Aorta (tissue), 5 donors: ENCODE results near the gene FAM53A. TPM values are rescaled to one million over a fixed set of nuclear protein-coding genes. Genes with fewer than 3 reads are reported as not detected.

Experiments
- ATAC-seq: fragments of 200-7000 bp; cut with Tn5 transposase; one replicate; pipeline ENCODE4 v1.9.1; 2022; ENCODE audit warnings: moderate library complexity; ENCODE audit not compliant: low FRiP score
- DNase-seq, 2 donors: peaks; one replicate each; pipeline ENCODE4 v3.0.0-alpha.2; 2020
- H3K27ac ChIP-seq, 2 donors: one replicate each; pipeline ENCODE4 v1.5.1; 2013; ENCODE audit warnings: low read length in 2 of 2, mild to moderate bottlenecking in 2 of 2, moderate library complexity in 2 of 2, control low read depth in 1 of 2, inconsistent platforms in 1 of 2, low read depth in 1 of 2
- H3K27me3 ChIP-seq, 2 donors: one replicate each; pipeline ENCODE4 v1.6.1; 2013; ENCODE audit warnings: control low read depth in 1 of 2, low read length in 1 of 2, mild to moderate bottlenecking in 1 of 2, moderate library complexity in 1 of 2; ENCODE audit not compliant: insufficient read depth in 2 of 2, control insufficient read depth in 1 of 2
- H3K36me3 ChIP-seq, 2 donors: one replicate each; pipeline ENCODE4 v1.6.1; 2013; ENCODE audit warnings: control low read depth in 1 of 2, low read length in 1 of 2, mild to moderate bottlenecking in 1 of 2; ENCODE audit not compliant: insufficient read depth in 2 of 2, control insufficient read depth in 1 of 2
- H3K4me1 ChIP-seq, 2 donors: one replicate each; pipeline ENCODE4 v1.6.1; 2013; ENCODE audit warnings: low read length in 2 of 2, control low read depth in 1 of 2, mild to moderate bottlenecking in 1 of 2, moderate library complexity in 1 of 2; ENCODE audit not compliant: insufficient read depth in 2 of 2, control insufficient read depth in 1 of 2
- H3K4me3 ChIP-seq, 2 donors: one replicate each; pipeline ENCODE4 v1.5.1; 2013; ENCODE audit warnings: low read length in 2 of 2, control low read depth in 1 of 2, mild to moderate bottlenecking in 1 of 2
- H3K9me3 ChIP-seq: one replicate; pipeline ENCODE4 v1.6.1; 2013; ENCODE audit warnings: mild to moderate bottlenecking, low read length; ENCODE audit not compliant: control insufficient read depth
- WGBS, 2 donors: extraction: QIAGEN DNeasy Blood & Tissue Kit; methylation state at CpG; one replicate each; pipeline ENCODE4 v1.1.7; 2013; 5-methylcytosine and 5-hydroxymethylcytosine counted together
- intact Hi-C, 2 donors: fragments of 100-400 bp; cut with DNase I; formaldehyde crosslinking; loops; one replicate each; pipeline versions ENCODE4 v1.14.2 to v1.15.0; 2022
- long read RNA-seq, 2 donors: library from polyadenylated mRNA; unstranded; transcript quantifications; one replicate each; pipeline ENCODE4 v2.0.0, GENCODE V29; 2020 to 2021
- polyA plus RNA-seq, 2 donors: library from polyadenylated mRNA; stranded (reverse); fragments of 200-250 nt; gene quantifications; one replicate each; pipeline ENCODE4 v1.2.3, GENCODE V29; 2013
- total RNA-seq, 2 donors: library from RNA; stranded (reverse); fragmentation: NEBNext Ultra II Directional; extraction: Animal tissue kit (Norgen Biotek cat#: 25700); gene quantifications; one replicate each; pipeline ENCODE4 v1.2.1, GENCODE V29; 2021
- donor health status: healthy with polysubstance abuse.
- donor health status: Bipolar disorder and iron deficiency.
- donor health status: DM: no; HTN: no; CAD: no.
- donor health status: DM: no; HTN: no; CAD: no.
- donor health status: DM: yes; HTN: yes; CAD: no.

FAM53A gene
- total RNA-seq (1 to 10 TPM; 1.5 to 1.9 TPM), polyA plus RNA-seq (under 1 TPM in 1 of 2 donors, not detected in 1; 0.77 TPM)
- long read RNA-seq, donor 1, partial matches to known transcripts = 0 of 6 reads
- long read RNA-seq, donor 1, other reads (novel, unspliced or antisense) = 5 of 6 reads
- long read RNA-seq, donor 2, partial matches to known transcripts = 0 of 1 reads
- long read RNA-seq, donor 2, other reads (novel, unspliced or antisense) = 0 of 1 reads

- DNase-seq = peak; percentile 94 to 98
- intact Hi-C loops = no loop called here
- H3K9me3 ChIP-seq = no peaks in the 10 kb centered on the region
- H3K4me1 ChIP-seq = no peaks in the 10 kb centered on the region
- peak; percentile 95 for ATAC-seq
- peak within 1 kb of the TSS in 1 of 2 donors; percentile 58 for H3K27ac ChIP-seq
- no peaks in the 10 kb centered on the region for H3K36me3 ChIP-seq
- WGBS, 2 donors = 1% methylated on average over 51 to 118 of the region's 118 CpGs
- no peaks in the 10 kb centered on the region for H3K27me3 ChIP-seq
- peak within 1 kb of the TSS; percentile 42 to 60 for H3K4me3 ChIP-seq
These were observed at the start of gene FAM53A for GRCh38 chr4:1683736-1684505. Gene FAM53A, minus strand, starts transcription at chr4:1684313. Its CDS starts 15,572 bp downstream, at chr4:1668741.

GRCh38 chr4:1732911-1733310 is 48.8 kb upstream of the FAM53A start:
- Histone ChIP-seq H3K9me3 (no peaks in the 10 kb centered on the region), H3K4me3 (no peak overlapping the region), H3K4me1 (no peaks in the 10 kb centered on the region), H3K27ac (no peak overlapping the region), H3K27me3 (no peaks in the 10 kb centered on the region), H3K36me3 (no peaks in the 10 kb centered on the region)
- ATAC-seq = no peak
- DNase-seq = peak in 1 of 2 donors; percentile 17
- intact Hi-C loops = no loop called here
- 93 to 94% methylated on average over 10 of the region's 10 CpGs for WGBS, 2 donors

GRCh38 chr4:1731180-1731579 is 47.1 kb upstream of the FAM53A start:
- intact Hi-C loops = no loop called here
- 96% methylated on average over 10 of the region's 10 CpGs for WGBS, 2 donors
- DNase-seq (peak in 1 of 2 donors; percentile 30), ATAC-seq (no peak)
- Histone ChIP-seq H3K9me3 (no peaks in the 10 kb centered on the region), H3K36me3 (no peaks in the 10 kb centered on the region), H3K4me1 (no peaks in the 10 kb centered on the region), H3K4me3 (no peak overlapping the region), H3K27me3 (no peaks in the 10 kb centered on the region), H3K27ac (no peak overlapping the region)

- intact Hi-C loops = no loop called here
- Histone ChIP-seq H3K4me3 (no peak overlapping the region), H3K9me3 (no peaks in the 10 kb centered on the region), H3K36me3 (no peaks in the 10 kb centered on the region), H3K4me1 (no peaks in the 10 kb centered on the region), H3K27ac (no peak overlapping the region), H3K27me3 (no peaks in the 10 kb centered on the region)
- WGBS, 2 donors = 93 to 98% methylated on average over 16 of the region's 16 CpGs
- ATAC-seq (no peak), DNase-seq (peak in 1 of 2 donors; percentile 39)
These were observed 46.5 kb upstream of the FAM53A start for GRCh38 chr4:1730532-1731135.

GRCh38 chr4:1728061-1728980 is 44.2 kb upstream of the FAM53A start:
- Histone ChIP-seq H3K36me3 (no peaks in the 10 kb centered on the region), H3K4me3 (no peak overlapping the region), H3K9me3 (no peaks in the 10 kb centered on the region), H3K27ac (no peak overlapping the region), H3K4me1 (no peaks in the 10 kb centered on the region), H3K27me3 (no peaks in the 10 kb centered on the region)
- DNase-seq (peak; percentile 42 to 68), ATAC-seq (no peak)
- intact Hi-C loops = loop anchor here in 1 of 2 donors (2.0 to 10.0 kb wide), 2 partner anchors 36 to 374 kb away; no protein-coding TSS in a partner anchor
- 93 to 95% methylated on average over 31 of the region's 31 CpGs for whole genome bisulfite sequencing, 2 donors

- intact Hi-C loops = loop anchor here in 1 of 2 donors (2.0 to 10.0 kb wide), 2 partner anchors 35 to 373 kb away; no protein-coding TSS in a partner anchor
- no peaks in the 10 kb centered on the region for H3K36me3 ChIP-seq
- H3K27ac ChIP-seq = no peak overlapping the region
- H3K27me3 ChIP-seq = no peaks in the 10 kb centered on the region
- peak; percentile 80 to 86 for DNase-seq
- H3K4me1 ChIP-seq = no peaks in the 10 kb centered on the region
- no peaks in the 10 kb centered on the region for H3K9me3 ChIP-seq
- no peak overlapping the region for H3K4me3 ChIP-seq
- WGBS, 2 donors = 74 to 77% methylated on average over 18 of the region's 18 CpGs
- peak; percentile 42 for ATAC-seq
These were observed 43.3 kb upstream of the FAM53A start for GRCh38 chr4:1727117-1728031.

- 65 to 66% methylated on average over 17 of the region's 17 CpGs for WGBS, 2 donors
- Histone ChIP-seq H3K27ac (no peak overlapping the region), H3K27me3 (no peaks in the 10 kb centered on the region), H3K9me3 (no peaks in the 10 kb centered on the region), H3K4me3 (no peak overlapping the region), H3K36me3 (no peaks in the 10 kb centered on the region), H3K4me1 (no peaks in the 10 kb centered on the region)
- peak; percentile 92 to 95 for DNase-seq
- peak; percentile 72 for ATAC-seq
- intact Hi-C loops = loop anchor here in 1 of 2 donors (10.0 kb wide), 1 partner anchor 372 kb away; no protein-coding TSS in a partner anchor
These were observed 42.2 kb upstream of the FAM53A start for GRCh38 chr4:1726146-1726934.
